ENCODE results near the gene PPIG. TPM values are rescaled to one million over a fixed set of nuclear protein-coding genes. Genes with fewer than 3 reads are reported as not detected.

The PPIG gene
- polyA plus RNA-seq, 1 of the 3 experiments (the other 2 are of a cell fraction), result 8.3 TPM

- TF ChIP-seq USF2 (IDR thresholded peaks at IDR 0.05; ENCODE audit: borderline replicate concordance, low read depth, low read length), result no peak
- TF ChIP-seq FOXM1 (IDR thresholded peaks at IDR 0.05; ENCODE audit: low read depth), result no peak
- TF ChIP-seq JUND (IDR thresholded peaks at IDR 0.05), result no peak
- TF ChIP-seq EP300 (IDR thresholded peaks at IDR 0.05; ENCODE audit: borderline replicate concordance in 1 of 2, low read depth in 1 of 2, low read length in 1 of 2), result no peak
- no peak for TF ChIP-seq NRF1 (IDR thresholded peaks at IDR 0.05; ENCODE audit: low read depth, low read length)
- TF ChIP-seq TAF1 (IDR thresholded peaks at IDR 0.05; ENCODE audit: borderline replicate concordance, low read depth, low read length), result no peak
- no peak for TF ChIP-seq GATA2 (CRISPR knock-in tag; IDR thresholded peaks at IDR 0.05)
These were observed 78.6 kb downstream of the PPIG start (continued) for GRCh38 chr2:169662744-169663143.

- Histone ChIP-seq H3F3A (replicated peaks; ENCODE audit: insufficient read depth) (peaks cover 5% of the 10 kb centered on the region), H3K9me2 (no peaks in the 10 kb centered on the region), H3K27me3 (ENCODE audit: insufficient read depth) (no peaks in the 10 kb centered on the region), H3K4me1 (ENCODE audit: control insufficient read depth in 1 of 2, insufficient read depth in 2 of 2, low read depth in 1 of 2, low read length in 1 of 2) (no peaks in the 10 kb centered on the region), H2AFZ (ENCODE audit: low read depth) (no peak overlapping the region), H3K4me3 (ENCODE audit: low read depth in 2 of 2, low read length in 1 of 2) (no peak overlapping the region), H3K79me2 (ENCODE audit: insufficient read depth) (no peaks in the 10 kb centered on the region), H4K20me1 (ENCODE audit: insufficient read depth) (no peaks in the 10 kb centered on the region), H3K36me3 (replicated peaks in 1 of 2; ENCODE audit: control insufficient read depth in 1 of 2, insufficient read depth in 2 of 2, low read length in 1 of 2) (no peaks in the 10 kb centered on the region), H3K9me3 (no peaks in the 10 kb centered on the region), H3K9ac (no peak overlapping the region), H3K27ac (ENCODE audit: low read depth in 2 of 2, low read length in 1 of 2) (no peak overlapping the region), H3K4me2 (no peak overlapping the region)
- TF ChIP-seq NRF1 (IDR thresholded peaks at IDR 0.05; ENCODE audit: low read depth, low read length), result no peak
- no peak for TF ChIP-seq SMC3 (IDR thresholded peaks at IDR 0.05; ENCODE audit: low read depth, low read length)
- no peak for TF ChIP-seq SIN3A (IDR thresholded peaks at IDR 0.05; ENCODE audit: borderline replicate concordance, low read depth, low read length)
- no peak for TF ChIP-seq NFIC (IDR thresholded peaks at IDR 0.05; ENCODE audit: borderline replicate concordance)
- TF ChIP-seq CTCF (IDR thresholded peaks at IDR 0.05), result no peak
- TF ChIP-seq GATA2 (CRISPR knock-in tag; IDR thresholded peaks at IDR 0.05), result no peak
- no peak for TF ChIP-seq CHD2 (IDR thresholded peaks at IDR 0.05; ENCODE audit: low read length, partially characterized antibody)
- WGBS (ENCODE audit: low lambda C conversion rate), result 58% methylated on average over 3 of the region's 3 CpGs
- POLR2A ChIA-PET, result no interaction called here
- DNase-seq, result no peak
- CTCF ChIA-PET, result no interaction called here
These were observed 79.1 kb downstream of the PPIG start for GRCh38 chr2:169663247-169663646.

GRCh38 chr2:169664600-169664977 lies 80.4 kb downstream of the PPIG start:
- H3K27ac ChIP-seq (ENCODE audit: low read depth in 2 of 2, low read length in 1 of 2), result no peak overlapping the region
- no peaks in the 10 kb centered on the region for H4K20me1 ChIP-seq (ENCODE audit: insufficient read depth)
- TF ChIP-seq, protein P1, sequence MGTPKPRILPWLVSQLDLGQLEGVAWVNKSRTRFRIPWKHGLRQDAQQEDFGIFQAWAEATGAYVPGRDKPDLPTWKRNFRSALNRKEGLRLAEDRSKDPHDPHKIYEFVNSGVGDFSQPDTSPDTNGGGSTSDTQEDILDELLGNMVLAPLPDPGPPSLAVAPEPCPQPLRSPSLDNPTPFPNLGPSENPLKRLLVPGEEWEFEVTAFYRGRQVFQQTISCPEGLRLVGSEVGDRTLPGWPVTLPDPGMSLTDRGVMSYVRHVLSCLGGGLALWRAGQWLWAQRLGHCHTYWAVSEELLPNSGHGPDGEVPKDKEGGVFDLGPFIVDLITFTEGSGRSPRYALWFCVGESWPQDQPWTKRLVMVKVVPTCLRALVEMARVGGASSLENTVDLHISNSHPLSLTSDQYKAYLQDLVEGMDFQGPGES (IDR thresholded peaks at IDR 0.05; ENCODE audit: low read depth, low read length), result no peak
- H3K9me2 ChIP-seq, result no peaks in the 10 kb centered on the region
- H2AFZ ChIP-seq (ENCODE audit: low read depth), result peak overlapping the region; percentile 70; the same call in 1 of the 2 replicates
- WGBS (ENCODE audit: low lambda C conversion rate), result 62% methylated on average over 1 of the region's 1 CpG
- H3K27me3 ChIP-seq (ENCODE audit: insufficient read depth), result no peaks in the 10 kb centered on the region
- no peaks in the 10 kb centered on the region for H3K4me1 ChIP-seq (ENCODE audit: control insufficient read depth in 1 of 2, insufficient read depth in 2 of 2, low read depth in 1 of 2, low read length in 1 of 2)
- no peaks in the 10 kb centered on the region for H3K36me3 ChIP-seq (replicated peaks in 1 of 2; ENCODE audit: control insufficient read depth in 1 of 2, insufficient read depth in 2 of 2, low read length in 1 of 2)
- peaks cover 5% of the 10 kb centered on the region for H3F3A ChIP-seq (replicated peaks; ENCODE audit: insufficient read depth)
- no peaks in the 10 kb centered on the region for H3K9me3 ChIP-seq
- H3K79me2 ChIP-seq (ENCODE audit: insufficient read depth), result no peaks in the 10 kb centered on the region
- ChIA-PET CTCF (interaction anchor here (1.0 to 1.5 kb wide), 3 partner anchors 10 to 264 kb away, joined by 3 to 4 read pairs (median 3); no protein-coding TSS in a partner anchor), POLR2A (no interaction called here)
- no peak overlapping the region for H3K4me3 ChIP-seq (ENCODE audit: low read depth in 2 of 2, low read length in 1 of 2)
- no peak overlapping the region for H3K4me2 ChIP-seq
- no peak overlapping the region for H3K9ac ChIP-seq
- no peak for DNase-seq
